Measurements from ENCODE around the gene CINP.
"Not testable (repeated sequence)": the region's sequence is repeated elsewhere in the genome, so short reads cannot be mapped to it uniquely, and the experiment has no call there.

Gene CINP

GRCh38 chr14:102338724-102339123, 24.0 kb downstream of the CINP start:
- no peak overlapping the region for H3K4me3 ChIP-seq (replicated peaks; ENCODE audit: low read depth, low read length)
- no peak for DNase-seq (ENCODE audit: extremely low read depth, low read depth)
- TF ChIP-seq CTCF (IDR thresholded peaks at IDR 0.05; ENCODE audit: low read depth, low read length, missing control alignments): no peak

DNA sequence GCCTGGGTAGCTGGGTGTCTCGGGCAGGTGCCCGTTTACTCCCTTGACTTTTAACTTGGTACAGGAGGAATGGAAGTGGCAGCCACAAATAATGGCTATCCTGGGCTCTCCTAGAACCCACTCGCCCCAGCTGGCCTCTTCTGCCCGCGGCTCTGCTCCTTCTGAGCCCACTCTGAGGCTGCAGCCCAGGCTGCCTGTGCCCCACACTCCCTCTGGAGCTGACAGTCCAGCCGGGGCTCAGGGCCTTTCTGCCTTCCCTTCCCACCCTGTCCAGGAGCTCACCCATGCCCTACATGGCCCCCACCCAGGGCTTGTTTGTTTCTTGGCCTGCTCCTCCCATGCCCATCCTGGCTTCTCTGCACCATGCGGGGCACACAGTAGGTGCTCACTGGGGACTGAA, 27.5 kb downstream of the CINP start:
- H3K4me3 ChIP-seq (replicated peaks; ENCODE audit: low read depth, low read length): no peak overlapping the region
- DNase-seq (ENCODE audit: extremely low read depth, low read depth): no peak
- no peak for TF ChIP-seq CTCF (IDR thresholded peaks at IDR 0.05; ENCODE audit: low read depth, low read length, missing control alignments)

GRCh38 chr14:102333795-102334705, 28.6 kb downstream of the CINP start:
- TF ChIP-seq CTCF (IDR thresholded peaks at IDR 0.05; ENCODE audit: low read depth, low read length, missing control alignments): no peak
- DNase-seq (ENCODE audit: extremely low read depth, low read depth): no peak
- H3K4me3 ChIP-seq (replicated peaks; ENCODE audit: low read depth, low read length): no peak overlapping the region

DNA sequence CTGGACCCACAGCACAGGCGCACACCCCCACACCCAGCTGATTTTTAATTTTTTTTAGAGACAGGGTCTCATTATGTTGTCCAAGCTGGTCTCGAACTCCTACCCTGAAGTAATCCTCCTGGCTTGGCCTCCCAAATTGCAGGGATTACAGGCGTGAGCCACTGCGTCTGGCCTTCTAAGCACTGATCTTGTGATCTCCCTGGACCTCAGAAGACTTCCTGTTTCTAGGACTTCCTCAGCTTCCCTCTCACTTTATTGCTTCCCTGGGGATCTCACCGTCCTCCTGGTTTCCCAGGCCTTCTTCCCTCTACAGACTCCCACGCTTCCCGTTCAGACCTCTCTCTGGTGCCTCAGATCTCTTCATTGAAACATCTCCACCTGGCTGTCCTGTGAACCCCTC, 29.3 kb downstream of the CINP start:
- no peak overlapping the region for H3K4me3 ChIP-seq (replicated peaks; ENCODE audit: low read depth, low read length)

GRCh38 chr14:102330806-102331205, 31.9 kb downstream of the CINP start:
- no peak for DNase-seq (ENCODE audit: extremely low read depth, low read depth)
- H3K4me3 ChIP-seq (replicated peaks; ENCODE audit: low read depth, low read length): no peak overlapping the region
- TF ChIP-seq CTCF (IDR thresholded peaks at IDR 0.05; ENCODE audit: low read depth, low read length, missing control alignments): no peak

More for the DNA sequence above, 29.3 kb downstream of the CINP start:
- TF ChIP-seq CTCF (IDR thresholded peaks at IDR 0.05; ENCODE audit: low read depth, low read length, missing control alignments): no peak
- no peak for DNase-seq (ENCODE audit: extremely low read depth, low read depth)

DNA sequence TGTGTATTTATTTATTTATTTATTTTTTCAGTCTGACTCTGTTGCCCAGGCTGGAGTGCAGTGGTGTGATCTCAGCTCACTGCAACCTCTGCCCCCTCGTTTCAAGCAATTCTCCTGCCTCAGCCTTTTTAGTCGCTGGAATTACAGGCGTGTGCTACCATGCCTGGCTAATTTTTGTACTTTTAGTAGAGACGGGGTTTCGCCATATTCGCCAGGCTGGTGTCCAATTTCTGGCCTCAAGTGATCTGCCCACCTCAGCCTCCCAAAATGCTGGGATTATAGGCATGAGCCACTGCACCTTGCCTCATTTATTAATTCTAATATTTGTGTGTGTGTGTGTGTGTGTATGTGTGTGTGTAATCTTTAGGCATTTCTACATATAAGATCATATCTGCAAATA, 33.3 kb downstream of the CINP start:
- not testable (repeated sequence) for DNase-seq (ENCODE audit: extremely low read depth, low read depth); H3K4me3 ChIP-seq (replicated peaks; ENCODE audit: low read depth, low read length)

DNA sequence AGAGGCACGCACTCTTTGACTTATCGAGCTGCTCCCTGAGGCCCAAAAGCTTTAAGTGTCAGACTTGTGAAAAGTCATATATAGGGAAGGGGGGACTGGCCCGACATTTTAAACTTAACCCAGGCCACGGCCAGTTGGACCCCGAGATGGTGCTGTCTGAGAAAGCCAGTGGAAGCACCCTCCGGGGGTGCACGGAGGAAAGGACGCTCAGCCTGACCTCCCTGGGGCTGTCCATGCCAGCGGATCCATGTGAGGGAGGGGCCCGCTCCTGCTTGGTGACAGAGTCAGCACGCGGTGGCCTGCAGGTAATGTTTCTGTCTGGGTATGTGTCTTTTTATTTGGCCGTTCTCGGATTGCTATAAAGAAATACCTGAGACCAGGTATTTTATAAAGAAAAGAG, 36.1 kb downstream of the CINP start:
- no peak for TF ChIP-seq CTCF (IDR thresholded peaks at IDR 0.05; ENCODE audit: low read depth, low read length, missing control alignments)
- DNase-seq (ENCODE audit: extremely low read depth, low read depth): no peak
- H3K4me3 ChIP-seq (replicated peaks; ENCODE audit: low read depth, low read length): no peak overlapping the region

All from HFF-Myc (cell line).